Right lung (tissue), 5 donors: ENCODE measurements around the gene VAX1. TPM values are rescaled to one million over a fixed set of nuclear protein-coding genes. Genes with fewer than 3 reads are reported as not detected.

Source experiments
- DNase-seq, 2 donors: peaks; one replicate each; pipeline ENCODE4 v3.0.0-alpha.2; 2013
- polyA plus RNA-seq, 5 donors: library from polyadenylated mRNA; unstranded; fragments of 120-200 nt; gene quantifications; one replicate each; pipeline versions ENCODE4 v1.2.1 to v1.2.3, GENCODE V29; 2013; ENCODE audit warnings: inconsistent platforms in 1 of 5, low replicate concordance in 1 of 5; ENCODE audit not compliant: insufficient read length in 5 of 5, insufficient read depth in 1 of 5

VAX1 gene
- polyA plus RNA-seq, 5 donors, result not detected

DNA sequence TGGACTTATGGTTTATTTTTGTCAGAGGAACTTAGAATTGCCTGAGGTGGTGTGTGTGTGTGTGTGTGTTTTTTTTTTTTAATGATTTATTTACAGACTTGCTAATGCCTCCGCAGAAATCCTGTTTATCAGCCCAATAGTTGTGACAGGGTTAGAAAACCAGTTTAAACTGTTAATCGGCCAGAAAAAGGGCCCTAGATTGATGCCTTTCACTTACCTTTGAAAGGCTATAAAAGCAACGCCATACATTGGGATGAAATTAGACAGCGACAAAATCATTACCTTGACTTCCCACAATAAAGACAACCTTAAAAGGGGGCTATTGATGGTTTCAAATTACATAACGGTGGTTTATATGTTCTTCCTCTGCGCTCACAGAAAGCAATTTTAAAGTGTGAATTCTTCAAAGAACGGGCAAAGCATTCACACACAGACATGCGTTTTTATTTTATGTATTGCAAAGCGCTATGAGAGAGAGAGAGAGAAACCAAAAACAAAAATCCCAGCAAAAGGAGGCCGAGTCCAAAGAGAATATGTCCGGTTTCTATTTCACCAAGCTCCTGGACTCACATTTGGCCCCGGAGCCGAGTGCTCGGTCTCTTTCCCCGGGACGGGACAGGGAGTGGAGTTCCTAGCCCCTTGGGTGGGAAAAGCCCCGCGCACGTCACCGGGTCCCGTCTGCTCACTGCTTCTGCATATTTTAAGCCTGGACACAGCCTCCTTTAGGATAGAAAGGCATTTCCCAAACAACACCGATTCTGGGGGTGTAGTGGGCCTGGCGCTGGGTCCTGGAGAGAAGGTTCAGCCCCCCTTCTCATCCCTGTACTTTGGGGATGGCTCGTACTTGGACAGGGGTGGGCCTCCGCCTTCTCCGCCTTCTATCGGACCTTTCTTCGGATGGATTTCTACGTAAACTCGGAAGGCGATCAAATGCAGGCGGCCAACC is 26.8 kb upstream of the VAX1 start:
- DNase-seq, result no peak

DNA sequence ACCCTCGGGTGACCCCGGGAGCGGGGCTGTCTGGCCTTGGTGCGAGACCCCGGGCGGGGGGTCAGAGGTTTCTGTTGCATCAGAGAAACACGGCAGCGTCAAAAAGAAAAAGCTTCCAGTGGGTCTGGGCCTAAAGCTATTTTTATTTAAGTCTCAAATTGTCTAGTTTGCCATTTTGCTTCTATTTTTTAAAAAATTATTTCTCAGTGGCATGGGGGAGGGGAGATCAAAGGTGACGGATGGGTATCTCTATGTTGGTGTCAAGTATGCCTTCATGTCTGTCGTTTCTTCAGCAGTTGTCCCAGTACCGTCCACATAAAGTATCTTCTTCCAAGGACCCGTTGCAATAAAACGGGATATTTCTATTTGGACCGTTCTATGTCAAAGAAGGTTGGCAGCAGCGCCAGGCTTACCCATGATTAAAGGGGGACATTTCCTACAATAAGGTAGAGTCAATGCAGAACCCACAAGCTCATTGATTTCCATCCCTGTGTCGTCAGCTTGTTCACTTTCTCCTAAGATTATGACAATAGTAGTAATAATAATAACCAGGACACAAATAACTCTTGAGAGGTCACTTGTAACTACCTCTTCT is 26.0 kb upstream of the VAX1 start:
- no peak for DNase-seq

DNA sequence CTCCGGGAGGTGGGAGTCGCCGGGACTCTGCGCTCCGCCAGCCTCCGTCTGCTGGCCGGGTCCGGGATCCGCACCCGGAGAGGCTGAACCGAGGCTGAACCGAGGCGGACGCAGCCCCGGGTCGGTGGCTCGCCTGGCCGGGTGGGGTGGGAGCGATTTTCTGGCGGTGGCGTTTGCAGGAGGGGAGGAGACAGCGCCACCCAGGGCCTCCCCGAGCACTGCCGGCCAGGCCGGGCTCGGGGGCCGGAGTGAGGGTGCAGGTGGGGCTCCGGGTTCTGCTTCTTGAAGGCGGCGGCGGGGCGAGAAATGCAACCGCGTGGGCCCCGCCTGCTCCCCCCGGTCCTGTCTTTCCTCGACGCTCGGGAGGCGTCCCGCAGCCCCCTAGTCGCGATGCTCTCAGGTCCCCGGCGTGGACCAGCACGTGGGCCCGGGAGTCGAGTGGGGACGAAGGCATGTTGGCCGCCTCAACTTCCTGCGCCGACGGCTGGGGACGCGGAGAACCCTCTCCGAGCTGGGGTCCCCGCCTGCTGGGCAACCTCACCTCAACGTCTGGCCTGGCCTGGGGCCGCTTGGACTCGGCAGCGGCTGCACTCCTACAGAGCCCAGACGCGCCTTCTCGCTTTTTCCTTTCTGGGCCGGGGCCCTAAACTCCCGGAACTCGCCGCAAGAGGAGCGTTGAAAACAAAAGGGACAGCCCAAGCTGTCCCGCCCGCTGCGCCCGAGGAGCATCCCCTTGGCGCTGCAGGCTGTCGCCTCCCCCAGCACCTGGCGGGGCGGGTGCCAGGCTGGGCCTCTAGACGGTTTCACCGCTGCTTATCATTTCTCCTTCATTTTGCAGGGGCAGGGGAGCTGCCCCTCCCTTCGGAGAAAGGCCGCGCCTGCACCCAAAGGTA is 25.2 kb upstream of the VAX1 start:
- no peak for DNase-seq

DNA sequence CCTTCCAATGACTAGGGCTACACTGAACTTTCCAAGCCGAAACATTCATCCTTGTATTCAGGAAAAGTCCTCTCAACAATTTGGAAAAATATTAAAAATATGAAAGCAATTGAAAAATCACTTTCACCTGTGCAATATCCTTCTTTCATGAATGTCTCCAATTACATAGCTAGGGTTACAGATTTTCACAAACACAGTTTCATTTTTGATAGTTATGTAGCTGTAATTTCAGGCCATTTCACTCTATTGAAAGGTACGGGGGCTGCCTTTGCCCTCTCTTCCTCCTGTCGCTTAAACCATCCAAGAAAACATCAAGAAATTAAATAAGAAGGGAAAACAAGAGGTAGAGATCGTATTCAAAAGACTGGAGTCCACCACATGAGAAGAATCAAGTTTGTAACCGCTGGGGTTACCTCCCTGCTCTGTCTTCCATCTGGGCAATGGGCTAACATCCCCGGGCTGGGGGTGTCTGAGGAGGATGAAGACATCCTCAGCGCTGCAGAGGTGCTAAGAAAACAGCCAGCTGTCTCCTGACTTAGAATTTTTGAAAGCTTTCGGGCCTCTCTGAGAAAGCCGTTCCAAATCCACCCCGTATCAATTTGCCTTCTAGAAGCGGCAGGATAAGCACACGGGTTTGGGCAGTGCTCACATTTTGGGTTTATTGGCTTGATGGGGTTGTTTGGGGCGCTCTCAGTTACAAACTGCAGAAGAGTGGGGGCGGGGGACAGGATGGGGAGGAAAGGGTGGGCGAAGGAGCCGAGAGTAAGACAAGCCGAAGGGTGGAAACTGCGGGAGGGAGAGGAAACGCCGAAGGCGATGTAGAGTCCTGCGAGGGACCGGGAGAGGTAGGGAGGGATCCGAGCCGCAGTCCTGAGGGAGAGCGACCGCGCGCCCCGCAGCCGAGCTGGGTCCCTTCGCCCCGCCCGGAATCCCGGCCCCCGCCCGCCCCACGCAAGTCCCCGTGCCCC is 24.3 kb upstream of the VAX1 start:
- DNase-seq, result no peak

DNA sequence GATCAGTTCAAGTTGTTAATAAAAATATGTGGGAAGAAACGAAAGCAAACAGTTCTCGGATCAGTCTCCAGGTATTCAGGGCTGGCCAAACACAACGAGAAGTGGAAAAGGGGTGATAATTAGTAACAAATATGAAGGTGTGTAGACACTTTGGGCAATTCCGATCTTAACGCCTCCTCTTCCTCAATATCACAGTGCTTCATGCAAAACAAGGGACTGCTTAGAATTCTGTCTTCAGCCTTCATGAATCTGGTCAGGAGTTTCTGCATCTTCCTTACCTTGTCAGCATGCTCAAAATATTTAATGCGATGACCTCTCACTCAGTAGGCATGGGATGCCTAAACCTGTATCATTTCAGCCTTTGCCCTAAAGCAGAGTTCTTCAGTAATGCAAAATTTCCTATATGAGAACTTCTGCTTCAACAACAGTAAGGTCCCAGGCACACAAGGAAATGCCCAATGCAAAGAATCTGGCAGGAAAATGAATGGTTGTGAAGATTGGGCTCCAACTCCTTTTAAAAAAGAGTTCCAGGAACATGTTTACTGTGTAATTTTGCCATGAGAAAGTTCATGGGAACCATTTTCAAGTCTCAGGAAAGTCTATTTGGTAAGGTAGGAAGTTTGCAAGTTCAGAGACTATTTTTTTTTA is 23.4 kb upstream of the VAX1 start:
- DNase-seq, result no peak

DNA sequence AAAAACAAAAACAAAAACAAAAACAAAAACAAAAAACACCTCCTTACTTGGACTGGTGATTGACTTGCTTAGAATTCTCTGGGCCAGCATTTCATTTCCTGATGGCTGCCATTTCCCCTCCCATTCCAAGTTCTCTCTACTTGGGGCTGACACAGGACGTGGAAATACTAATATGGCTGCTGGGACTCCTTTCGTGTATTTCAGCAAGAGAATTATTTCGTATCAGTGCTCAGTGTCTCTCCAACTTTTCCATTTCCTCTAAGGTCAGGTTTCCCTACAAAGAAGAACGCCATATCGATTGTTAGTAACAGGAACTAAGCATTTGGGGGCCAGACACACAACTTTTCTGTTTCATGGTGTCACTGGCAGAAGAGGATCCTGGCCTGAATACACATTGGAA is 22.5 kb upstream of the VAX1 start:
- no peak for DNase-seq

DNA sequence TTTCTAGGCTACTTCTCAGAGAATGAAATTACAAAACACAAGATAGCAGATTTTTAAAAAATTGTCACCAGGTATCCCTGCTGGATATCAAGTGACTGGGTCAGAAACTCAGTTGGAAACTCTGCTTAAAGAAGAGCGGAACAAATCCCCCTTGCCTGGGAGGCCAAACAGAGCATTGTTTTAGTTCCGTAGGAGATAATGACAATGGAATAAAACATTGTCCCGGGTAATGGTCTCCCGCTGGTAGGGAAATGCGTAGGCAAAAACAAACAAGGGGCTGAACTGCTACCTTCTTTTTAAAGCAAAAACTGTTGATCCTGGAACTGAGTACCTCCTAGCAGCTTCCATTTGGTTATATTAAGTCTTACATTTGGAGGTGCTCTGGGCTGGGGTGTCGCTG is 21.3 kb upstream of the VAX1 start:
- DNase-seq, result no peak

DNA sequence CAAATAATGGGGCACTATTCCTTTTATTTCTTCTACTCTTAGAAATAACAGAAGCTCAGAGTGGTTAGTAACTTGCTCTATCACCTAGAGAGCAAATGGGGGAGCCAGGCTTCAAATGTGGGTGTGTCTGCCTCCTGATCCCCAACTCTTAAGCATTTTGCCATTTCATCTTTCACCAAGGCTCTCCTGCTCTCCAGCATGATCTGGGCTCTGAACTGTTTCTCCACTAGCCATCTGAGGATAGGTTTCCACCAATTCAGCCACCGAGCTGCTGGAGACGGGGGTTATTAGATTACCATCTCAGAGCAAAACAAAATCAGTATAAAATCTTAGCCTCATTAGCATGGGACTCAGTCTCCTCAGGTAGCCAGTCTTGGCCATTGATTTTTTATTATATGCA is 20.2 kb upstream of the VAX1 start:
- DNase-seq, result no peak

DNA sequence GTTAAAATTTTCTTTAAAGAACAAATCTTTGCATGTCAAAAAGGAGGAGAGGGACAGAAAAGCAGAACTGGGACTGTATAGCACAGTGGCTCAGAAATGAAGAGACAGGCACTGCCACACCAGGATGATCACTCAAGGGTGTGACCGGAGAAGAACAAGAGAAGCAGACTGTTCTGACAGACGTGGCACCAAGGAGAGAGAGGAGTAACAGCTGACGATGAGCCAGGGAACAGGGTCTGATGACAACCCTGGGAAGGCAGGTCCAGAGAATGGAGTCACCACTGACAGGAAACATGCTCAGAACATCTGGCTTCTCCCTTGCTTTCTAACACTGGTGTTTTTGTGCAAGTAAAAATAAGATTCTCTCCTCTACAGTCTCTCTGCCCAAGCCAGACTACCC is 14.6 kb upstream of the VAX1 start:
- no peak for DNase-seq

DNA sequence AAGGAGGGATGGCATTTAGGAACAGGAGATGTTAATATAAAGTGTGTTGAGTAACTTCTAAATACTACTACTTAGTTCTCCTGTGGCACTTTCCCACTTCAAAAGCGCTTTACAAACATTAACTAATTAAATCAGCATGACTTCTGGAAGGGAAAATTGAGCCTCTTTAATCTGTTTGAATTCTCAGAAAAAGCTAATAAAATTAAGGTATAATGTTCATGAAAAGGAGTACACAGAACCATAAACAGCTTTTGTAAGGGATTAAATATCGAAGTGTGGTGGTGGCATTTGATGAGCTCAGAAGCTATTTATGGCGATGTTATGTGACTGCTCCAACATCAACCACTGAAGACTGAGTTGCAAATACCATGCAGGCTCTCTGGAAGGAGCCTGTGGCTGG is 10.2 kb upstream of the VAX1 start:
- DNase-seq, result no peak

DNA sequence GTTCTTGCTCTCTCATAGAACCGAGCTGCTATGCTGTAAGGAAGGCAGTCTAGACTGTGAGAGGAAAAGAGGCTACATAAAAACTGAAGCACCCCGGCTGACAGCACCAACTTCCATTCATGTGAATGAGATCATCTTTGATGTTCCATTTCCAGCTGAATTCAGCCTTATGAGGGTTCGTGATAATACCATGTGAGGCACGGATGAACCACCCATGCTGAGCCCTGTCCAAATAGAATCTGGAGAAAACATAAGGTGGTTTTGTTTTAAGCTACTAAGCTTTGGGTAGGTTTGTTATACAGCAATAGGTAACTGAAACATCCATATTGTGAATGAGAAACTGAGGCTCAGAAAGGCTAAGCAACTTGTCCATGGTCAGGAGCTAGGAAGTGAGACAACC is 6.9 kb upstream of the VAX1 start:
- DNase-seq, result no peak

DNA sequence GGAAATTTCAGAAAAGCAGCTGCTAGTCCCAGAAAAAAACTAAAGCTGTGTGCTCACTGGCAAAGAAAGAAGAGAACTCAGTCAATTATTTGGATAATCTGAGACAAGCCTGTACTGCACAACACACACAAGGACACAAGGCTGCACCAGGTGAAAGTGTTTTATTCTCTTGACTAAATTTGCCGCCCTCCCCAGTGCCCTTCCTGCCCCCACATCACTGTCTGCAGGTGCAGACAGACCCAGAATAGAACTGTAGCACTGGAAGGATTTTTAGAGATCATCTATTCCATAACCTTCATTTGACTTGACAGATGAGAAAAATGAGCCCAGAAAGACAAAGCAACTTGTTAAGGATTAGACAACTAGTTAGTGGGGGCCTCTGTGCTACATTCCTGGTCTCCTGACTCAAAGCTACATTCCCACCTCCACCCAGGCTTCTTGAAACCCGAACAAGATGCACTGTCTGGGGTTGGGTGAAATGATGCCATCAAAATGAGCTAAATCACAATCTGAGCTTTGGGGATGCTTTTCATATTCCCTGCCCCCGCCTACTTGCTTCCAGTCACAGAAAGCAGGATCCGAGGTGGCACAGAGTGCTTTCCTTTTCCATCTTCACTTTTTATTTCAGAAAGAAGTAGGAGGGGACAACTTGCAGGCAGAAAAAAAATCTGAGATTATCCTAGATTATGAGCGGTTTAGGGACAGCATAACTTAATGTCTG is 5.2 kb upstream of the VAX1 start:
- DNase-seq, result no peak

DNA sequence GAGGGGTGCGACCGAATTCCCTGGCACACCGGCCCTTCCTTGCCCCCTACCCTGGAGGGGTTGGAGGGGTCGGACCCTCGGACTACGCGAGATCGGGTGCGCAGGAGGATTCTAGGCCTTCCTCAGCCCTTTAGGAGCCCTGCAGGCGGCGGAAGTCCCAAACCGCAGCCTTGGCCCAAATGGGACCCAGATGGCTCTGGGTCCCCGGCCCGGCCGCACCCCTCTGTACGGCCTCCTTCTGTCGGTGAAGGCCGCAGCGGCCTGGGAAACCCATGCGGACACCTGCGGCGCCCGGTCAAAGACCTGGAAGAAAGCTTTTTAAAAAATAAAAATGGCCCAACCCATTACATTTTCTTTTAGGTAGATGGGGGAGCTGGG is 2.4 kb upstream of the VAX1 start:
- no peak for DNase-seq

DNA sequence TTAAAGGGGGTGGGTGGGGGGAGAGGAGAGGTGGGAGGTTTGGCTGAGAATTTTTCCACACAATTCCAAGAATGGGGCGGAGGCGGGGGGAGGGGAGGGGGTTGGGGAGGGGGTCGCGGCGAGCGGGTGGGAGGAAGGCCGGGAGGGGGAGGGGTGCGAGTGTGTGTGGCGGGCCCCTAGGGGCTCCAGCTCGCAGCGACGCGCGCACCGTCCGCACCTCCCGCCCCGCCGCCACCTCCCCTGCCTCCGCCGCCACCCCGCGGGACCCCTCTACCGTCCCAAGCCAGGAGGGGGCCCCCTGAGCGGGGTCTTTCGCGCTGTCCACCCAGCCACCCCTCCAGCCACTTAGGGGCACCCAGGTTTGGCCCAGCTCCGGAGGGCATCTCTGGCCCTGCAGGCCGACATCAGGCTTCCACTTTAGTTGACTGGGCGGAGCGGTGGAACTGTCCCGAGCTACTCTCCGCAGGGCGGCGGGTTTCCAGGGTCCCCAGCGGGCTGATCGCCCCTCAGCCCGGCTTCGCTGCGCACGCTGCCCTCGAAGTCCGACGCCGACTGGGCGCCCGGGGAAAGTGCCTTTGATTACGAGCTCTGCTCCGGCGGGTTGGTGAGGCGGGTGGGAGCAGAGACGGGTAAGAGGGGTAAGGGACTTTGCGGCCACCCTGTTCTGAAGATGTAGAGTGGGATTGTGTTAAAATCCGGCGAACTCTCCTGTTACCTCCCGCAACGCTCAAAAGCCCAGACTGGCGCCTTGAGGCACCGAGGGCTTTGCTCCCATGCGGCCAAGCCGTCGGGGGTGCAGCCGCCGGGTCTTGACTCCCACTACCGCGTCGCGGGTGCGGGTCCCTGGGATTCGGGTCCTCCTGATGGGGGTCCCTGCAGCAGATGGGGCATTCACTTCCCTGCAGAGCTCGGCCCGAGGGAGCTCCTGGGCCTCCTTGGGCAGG is 1.8 kb upstream of the VAX1 start:
- no peak for DNase-seq

DNA sequence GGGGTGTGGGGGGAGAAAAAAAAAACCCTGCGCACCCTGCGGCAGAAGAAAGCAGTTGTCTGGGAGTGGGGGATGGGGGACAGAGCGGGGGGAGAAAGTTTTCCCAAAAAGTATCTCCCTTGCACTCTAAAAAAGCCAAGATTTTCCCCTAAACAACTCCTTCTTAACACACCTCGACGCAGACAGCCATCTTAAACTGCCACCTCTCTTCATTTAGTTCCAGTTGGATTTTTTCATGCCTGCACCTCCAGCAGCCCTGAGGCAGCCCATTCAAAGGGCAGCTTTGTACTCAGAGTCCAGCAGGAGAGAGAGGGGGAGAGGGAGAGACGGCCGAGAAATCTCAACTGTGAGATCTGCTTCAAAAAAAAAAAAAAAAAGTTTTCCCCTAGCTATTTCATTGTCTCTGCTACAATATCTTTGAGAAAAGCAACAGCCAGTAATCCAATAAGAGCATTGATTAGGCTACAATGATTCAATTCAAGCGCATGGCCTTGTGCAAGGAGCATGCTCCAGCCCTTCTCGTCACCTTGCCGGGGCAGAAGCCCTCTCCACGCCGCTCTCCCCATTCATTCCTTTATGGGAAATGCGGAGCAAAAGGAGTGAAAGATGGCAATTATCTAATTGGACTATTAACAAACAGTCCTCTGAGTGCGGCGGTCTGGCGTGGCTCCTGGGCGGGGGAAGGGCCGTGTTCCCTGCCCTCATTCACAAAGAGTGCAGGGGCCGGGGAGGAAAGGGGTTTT is 939 bp upstream of the VAX1 start:
- DNase-seq, result no peak

DNA sequence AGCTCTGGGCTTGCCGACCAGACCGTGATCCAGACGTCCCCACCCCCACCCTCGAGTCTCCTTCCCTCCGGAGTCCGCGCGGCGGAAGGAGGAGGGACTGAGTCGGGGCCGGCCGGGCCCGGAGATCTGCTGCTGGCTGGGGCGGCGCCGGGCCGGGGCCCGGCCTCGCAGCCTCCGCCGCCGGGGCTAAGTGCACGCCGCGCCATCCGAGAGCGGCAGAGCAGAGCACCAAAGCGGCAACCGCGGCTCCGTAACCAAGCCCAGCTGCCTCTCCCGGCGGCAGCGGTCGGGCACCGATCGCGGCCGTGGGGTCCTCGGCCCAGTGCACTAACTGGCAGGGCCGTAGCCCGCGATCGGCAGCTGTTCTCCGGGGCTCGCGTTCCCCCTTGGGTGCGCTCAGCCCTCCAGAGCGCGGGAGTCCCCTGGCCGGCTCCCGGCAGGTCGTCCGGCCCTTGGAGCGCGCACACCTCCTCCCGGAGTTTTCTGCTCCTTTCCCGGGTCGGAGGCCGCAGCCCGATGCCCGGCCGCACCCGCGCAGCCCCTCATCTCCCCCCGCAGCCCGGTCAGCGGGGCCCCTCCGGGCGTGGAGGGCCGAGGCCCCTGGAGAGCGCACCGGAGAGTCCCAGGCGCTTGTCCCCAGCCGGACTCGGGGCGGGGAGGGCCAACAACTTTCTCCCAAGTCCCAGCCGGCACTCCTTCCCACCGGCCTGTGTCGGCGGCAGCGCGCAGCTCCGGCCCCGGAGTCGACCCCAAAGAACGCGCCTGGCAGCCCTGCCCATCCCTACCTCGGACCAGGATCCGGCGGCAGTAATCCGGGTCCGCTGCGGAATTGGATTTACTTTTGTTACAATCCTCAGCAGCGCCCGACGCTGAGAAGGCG is 799 bp downstream of the VAX1 start:
- no peak for DNase-seq

DNA sequence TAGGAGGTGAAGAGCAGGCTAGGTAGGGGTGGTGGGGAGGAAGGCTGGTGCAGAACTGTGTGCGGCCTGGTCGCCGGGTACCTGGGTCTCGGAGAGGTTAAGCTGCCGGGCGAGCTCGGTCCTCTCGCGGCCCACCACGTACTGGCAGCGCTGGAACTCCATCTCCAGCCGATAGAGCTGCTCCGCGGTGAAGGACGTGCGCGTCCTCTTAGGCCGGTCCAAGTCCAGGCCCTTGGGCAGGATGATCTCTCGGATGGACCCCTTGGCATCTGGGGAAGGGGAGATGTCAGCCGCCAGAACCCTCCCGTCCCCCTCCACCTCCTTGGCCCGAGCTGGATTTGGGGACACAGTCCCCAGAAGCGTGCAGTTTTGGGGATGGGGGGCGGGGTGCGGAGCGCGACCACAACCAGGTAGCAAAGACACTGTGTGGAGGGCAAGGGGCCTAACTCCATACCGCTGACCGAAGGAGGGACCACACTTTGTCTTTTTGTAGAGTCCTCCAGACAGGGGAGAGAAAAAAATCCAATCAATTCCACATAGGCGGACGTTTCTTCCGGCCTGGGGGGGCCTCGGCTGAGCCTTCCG is 1.6 kb downstream of the VAX1 start:
- no peak for DNase-seq
